ENCODE data around the gene NDUFB8.
A peak's percentile ranks its signal among the peaks of the same experiment; 100 is the strongest.
"Not testable (repeated sequence)": the region's sequence is repeated elsewhere in the genome, so short reads cannot be mapped to it uniquely, and the experiment has no call there.

Gene NDUFB8

GRCh38 chr10:100529475-100530298, at the start of gene NDUFB8:
Gene NDUFB8, minus strand, starts transcription at chr10:100529871. Its CDS starts 20 bp downstream, at chr10:100529851.
- ChIA-PET CTCF (interaction anchor here (0.6 to 1.4 kb wide), 2 partner anchors 11 to 840 kb away, joined by 3 to 5 read pairs; no protein-coding TSS in a partner anchor), POLR2A (ENCODE audit: low non-redundant PET) (no interaction called here)
- peak within 1 kb of the TSS; percentile 76 for H3K27ac ChIP-seq
- DNase-seq (ENCODE audit: low spot score): peak; percentile 83
- no peak for TF ChIP-seq CTCF (conservative IDR thresholded peaks at IDR 0.05; ENCODE audit: low read depth)

- no peak for DNase-seq (ENCODE audit: low spot score)
- TF ChIP-seq CTCF (conservative IDR thresholded peaks at IDR 0.05; ENCODE audit: low read depth): no peak
- ChIA-PET CTCF (no interaction called here), POLR2A (ENCODE audit: low non-redundant PET) (no interaction called here)
- H3K27ac ChIP-seq: no peak overlapping the region
Observed at GRCh38 chr10:100576282-100576635, 46.6 kb upstream of the NDUFB8 start.

- no peak for TF ChIP-seq CTCF (conservative IDR thresholded peaks at IDR 0.05; ENCODE audit: low read depth)
- ChIA-PET POLR2A (ENCODE audit: low non-redundant PET) (no interaction called here), CTCF (interaction anchor here (0.7 kb wide), 1 partner anchor 21 kb away, joined by 6 read pairs; no protein-coding TSS in a partner anchor)
- no peak for DNase-seq (ENCODE audit: low spot score)
- H3K27ac ChIP-seq: no peak overlapping the region
Observed at GRCh38 chr10:100575585-100576281, 46.1 kb upstream of the NDUFB8 start.

GRCh38 chr10:100575146-100575545, 45.5 kb upstream of the NDUFB8 start:
- CTCF ChIA-PET: interaction anchor here (0.7 kb wide), 1 partner anchor 21 kb away, joined by 6 read pairs; no protein-coding TSS in a partner anchor
- DNase-seq (ENCODE audit: low spot score); H3K27ac ChIP-seq; POLR2A ChIA-PET (ENCODE audit: low non-redundant PET): not testable (repeated sequence)

GRCh38 chr10:100571084-100571856, 41.6 kb upstream of the NDUFB8 start:
- DNase-seq (ENCODE audit: low spot score): no peak
- ChIA-PET CTCF (no interaction called here), POLR2A (ENCODE audit: low non-redundant PET) (no interaction called here)
- no peak for TF ChIP-seq CTCF (conservative IDR thresholded peaks at IDR 0.05; ENCODE audit: low read depth)
- H3K27ac ChIP-seq: no peak overlapping the region

GRCh38 chr10:100570506-100570905, 40.8 kb upstream of the NDUFB8 start:
- no peak overlapping the region for H3K27ac ChIP-seq
- no peak for TF ChIP-seq CTCF (conservative IDR thresholded peaks at IDR 0.05; ENCODE audit: low read depth)
- ChIA-PET POLR2A (ENCODE audit: low non-redundant PET) (no interaction called here), CTCF (no interaction called here)
- no peak for DNase-seq (ENCODE audit: low spot score)

Measured in RWPE1 (cell line).